Measurements from ENCODE around the gene PRR7. TPM values are rescaled to one million over a fixed set of nuclear protein-coding genes. Genes with fewer than 3 reads are reported as not detected.

PRR7 gene
- total RNA-seq, 4 donors from 2014 or later, result 1.6 to 2.7 (median 2.2) TPM; not detected in 1

DNA sequence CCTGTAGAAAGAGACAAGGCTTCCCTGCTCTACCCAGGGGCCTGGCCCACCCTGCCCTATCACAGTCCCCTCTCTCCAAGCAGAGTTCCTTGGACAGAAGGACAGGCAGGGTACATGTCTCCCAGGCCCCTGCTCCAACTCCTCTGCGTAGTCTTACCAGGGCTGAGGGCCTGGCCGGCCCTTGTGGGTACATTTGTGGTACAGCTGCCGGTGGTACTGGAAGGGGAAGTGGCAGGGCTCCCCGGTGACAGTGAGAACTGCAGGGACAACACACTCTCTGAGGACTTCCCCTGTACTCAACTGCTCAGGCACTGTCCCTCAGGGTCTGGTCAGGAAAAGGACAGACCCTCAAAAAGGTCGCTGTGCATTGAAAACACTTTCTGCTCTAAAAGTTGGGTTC lies 40.8 kb upstream of the PRR7 start:
- Histone ChIP-seq H3K4me1 (peaks cover 0 to 32% (median 28%) of the 10 kb centered on the region in 3 donors), H3K36me3 (no peaks in the 10 kb centered on the region), H3K9me3 (no peaks in the 10 kb centered on the region), H3K27me3 (peaks cover 64% of the 10 kb centered on the region), H3K4me3 (no peak overlapping the region), H3K27ac (no peak overlapping the region)
- TF ChIP-seq POLR2A (IDR thresholded peaks at IDR 0.05) (no peak), POLR2AphosphoS5 (IDR thresholded peaks at IDR 0.05) (no peak), EP300 (IDR thresholded peaks at IDR 0.05) (no peak)
- TF ChIP-seq, protein P1, sequence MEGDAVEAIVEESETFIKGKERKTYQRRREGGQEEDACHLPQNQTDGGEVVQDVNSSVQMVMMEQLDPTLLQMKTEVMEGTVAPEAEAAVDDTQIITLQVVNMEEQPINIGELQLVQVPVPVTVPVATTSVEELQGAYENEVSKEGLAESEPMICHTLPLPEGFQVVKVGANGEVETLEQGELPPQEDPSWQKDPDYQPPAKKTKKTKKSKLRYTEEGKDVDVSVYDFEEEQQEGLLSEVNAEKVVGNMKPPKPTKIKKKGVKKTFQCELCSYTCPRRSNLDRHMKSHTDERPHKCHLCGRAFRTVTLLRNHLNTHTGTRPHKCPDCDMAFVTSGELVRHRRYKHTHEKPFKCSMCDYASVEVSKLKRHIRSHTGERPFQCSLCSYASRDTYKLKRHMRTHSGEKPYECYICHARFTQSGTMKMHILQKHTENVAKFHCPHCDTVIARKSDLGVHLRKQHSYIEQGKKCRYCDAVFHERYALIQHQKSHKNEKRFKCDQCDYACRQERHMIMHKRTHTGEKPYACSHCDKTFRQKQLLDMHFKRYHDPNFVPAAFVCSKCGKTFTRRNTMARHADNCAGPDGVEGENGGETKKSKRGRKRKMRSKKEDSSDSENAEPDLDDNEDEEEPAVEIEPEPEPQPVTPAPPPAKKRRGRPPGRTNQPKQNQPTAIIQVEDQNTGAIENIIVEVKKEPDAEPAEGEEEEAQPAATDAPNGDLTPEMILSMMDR (IDR thresholded peaks at IDR 0.05), result no peak
- ATAC-seq, result no peak
- 60% methylated on average over 1 of the region's 5 CpGs; no CpG with 5 or more reads in 1 of the 2 donors for WGBS, 2 donors (ENCODE audit: low coverage in 1 of 2)

DNA sequence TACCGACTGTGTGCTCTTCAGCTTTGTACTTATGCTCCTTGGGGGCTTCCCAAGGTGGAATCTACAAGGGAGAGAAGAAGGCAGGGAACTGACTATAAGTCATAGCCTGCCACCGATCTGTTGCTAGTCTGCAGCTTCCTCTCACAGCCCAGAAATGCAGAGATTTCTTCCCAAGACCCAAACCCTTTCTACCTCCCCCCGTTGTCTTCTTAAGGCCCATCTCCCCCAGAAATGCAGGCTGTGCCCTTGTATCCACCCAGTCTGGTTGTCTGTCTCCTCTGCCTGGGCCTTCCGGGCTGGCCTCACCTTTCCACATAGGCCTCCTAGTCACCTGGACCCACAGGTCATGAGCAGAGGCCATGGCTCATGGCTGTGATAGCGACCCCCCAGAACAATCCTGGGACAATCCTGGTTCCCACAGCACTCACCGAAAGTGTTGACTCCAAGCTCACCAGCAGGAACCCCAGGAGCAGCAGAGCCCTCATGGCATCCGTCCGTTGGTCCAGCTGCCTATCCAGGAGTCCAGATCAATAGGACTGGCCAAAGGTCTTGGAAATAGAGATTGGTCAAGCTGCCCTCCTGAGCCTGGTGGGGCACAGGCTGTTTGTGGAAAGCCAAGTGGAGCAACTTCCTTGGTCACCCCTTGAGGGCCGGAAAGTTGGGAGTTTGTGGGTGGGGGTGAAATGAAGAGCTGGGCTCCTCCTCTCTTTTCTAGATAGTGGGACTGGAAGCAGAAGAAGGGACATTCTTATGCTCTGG lies 37.4 kb upstream of the PRR7 start, which contains the start of gene F12:
Gene F12, minus strand, starts transcription at position 522 of the 759 bp plus-strand sequence. Its CDS starts 37 bp downstream, at position 485.
- WGBS, 2 donors (ENCODE audit: low coverage in 1 of 2), result 68 to 83% methylated on average over 2 to 3 of the region's 9 CpGs
- Histone ChIP-seq H3K4me1 (peaks cover 0 to 8% (median 5%) of the 10 kb centered on the region in 3 donors), H3K9me3 (no peaks in the 10 kb centered on the region), H3K27me3 (peaks cover 30% of the 10 kb centered on the region), H3K36me3 (no peaks in the 10 kb centered on the region), H3K27ac (no peak within 1 kb of the TSS), H3K4me3 (no peak within 1 kb of the TSS)
- TF ChIP-seq POLR2A (IDR thresholded peaks at IDR 0.05), result no peak
- no peak for TF ChIP-seq EP300 (IDR thresholded peaks at IDR 0.05)
- TF ChIP-seq POLR2AphosphoS5 (IDR thresholded peaks at IDR 0.05), result no peak
- TF ChIP-seq, protein P1 (IDR thresholded peaks at IDR 0.05), result no peak
- no peak for ATAC-seq

DNA sequence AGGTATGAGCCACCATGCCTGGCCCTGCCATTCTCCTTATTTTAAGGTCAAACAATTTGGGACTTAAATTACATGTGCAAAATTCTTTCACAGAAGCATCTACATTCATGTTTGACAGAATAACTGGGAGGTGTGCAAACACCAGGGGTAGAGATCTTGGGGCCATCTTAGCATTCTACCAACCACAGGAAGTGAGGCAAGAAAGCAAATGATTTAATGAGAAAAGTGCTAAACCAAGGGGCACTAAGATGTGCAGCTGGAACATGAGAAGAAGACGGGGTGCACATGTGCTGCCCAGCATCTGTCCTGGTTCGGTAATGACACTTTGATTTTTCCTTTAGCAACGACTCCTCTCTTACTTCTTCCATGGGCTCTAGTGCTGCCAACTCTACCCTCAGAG lies 36.0 kb upstream of the PRR7 start:
- Histone ChIP-seq H3K4me3 (no peak overlapping the region), H3K36me3 (no peaks in the 10 kb centered on the region)

DNA sequence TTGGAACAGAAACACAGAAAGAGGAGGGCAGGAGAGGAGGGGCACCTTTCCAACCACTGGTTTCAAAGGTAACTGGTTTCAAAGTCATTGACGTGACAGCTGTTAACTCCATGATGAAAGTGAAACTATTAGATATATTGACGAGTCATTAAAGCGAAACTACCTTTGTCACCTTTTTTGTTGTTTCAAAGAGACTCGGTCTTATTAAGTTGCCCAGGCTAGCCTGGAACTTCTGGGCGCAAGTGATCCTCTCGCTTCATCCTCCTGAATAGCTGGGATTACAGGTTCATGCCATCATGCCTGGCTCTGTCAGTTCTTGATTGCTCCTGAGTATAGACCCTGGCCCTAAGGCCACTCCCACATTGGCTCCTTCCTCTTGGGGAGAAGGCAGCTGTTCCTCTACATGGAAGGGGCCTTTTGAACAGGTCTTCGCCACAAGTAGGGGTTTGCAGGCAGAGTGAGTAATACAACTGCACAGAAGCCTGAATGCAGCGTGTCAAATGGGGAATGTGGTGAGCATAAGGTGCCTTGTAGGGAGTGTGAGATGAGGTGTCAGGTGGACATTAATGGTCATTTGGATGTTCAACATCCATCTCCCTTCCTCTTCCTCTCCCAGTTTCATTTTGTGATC lies 33.9 kb upstream of the PRR7 start:
- WGBS, 2 donors (ENCODE audit: low coverage in 1 of 2), result 83 to 87% methylated on average over 4 to 6 of the region's 8 CpGs

More for the DNA sequence above, 36.0 kb upstream of the PRR7 start:
- Histone ChIP-seq H3K27me3 (peaks cover 17% of the 10 kb centered on the region), H3K27ac (no peak overlapping the region), H3K9me3 (no peaks in the 10 kb centered on the region), H3K4me1 (no peaks in the 10 kb centered on the region)
- TF ChIP-seq POLR2AphosphoS5 (IDR thresholded peaks at IDR 0.05), result no peak
- TF ChIP-seq, protein P1 (IDR thresholded peaks at IDR 0.05), result no peak
- TF ChIP-seq POLR2A (IDR thresholded peaks at IDR 0.05), result no peak
- no peak for TF ChIP-seq EP300 (IDR thresholded peaks at IDR 0.05)
- ATAC-seq, result no peak
- 81 to 89% methylated on average over 3 of the region's 3 CpGs for WGBS, 2 donors (ENCODE audit: low coverage in 1 of 2)

More for the DNA sequence above, 33.9 kb upstream of the PRR7 start:
- no peak for TF ChIP-seq POLR2AphosphoS5 (IDR thresholded peaks at IDR 0.05)
- no peak for TF ChIP-seq POLR2A (IDR thresholded peaks at IDR 0.05)
- TF ChIP-seq EP300 (IDR thresholded peaks at IDR 0.05), result no peak
- TF ChIP-seq, protein P1 (IDR thresholded peaks at IDR 0.05), result no peak
- Histone ChIP-seq H3K27ac (no peak overlapping the region), H3K27me3 (peaks cover 11% of the 10 kb centered on the region), H3K4me1 (peaks cover 0 to 6% (median 0%) of the 10 kb centered on the region in 3 donors), H3K4me3 (no peak overlapping the region), H3K9me3 (no peaks in the 10 kb centered on the region), H3K36me3 (no peaks in the 10 kb centered on the region)
- no peak for ATAC-seq
